Neural progenitor cell (in vitro differentiated cells): ENCODE results near the gene HHATL. TPM values are rescaled to one million over a fixed set of nuclear protein-coding genes. Genes with fewer than 3 reads are reported as not detected.

Source experiments
- DNase-seq: peaks from one replicate; pipeline ENCODE4 v3.0.0-alpha.2; 2016; ENCODE audit warnings: low spot score
- H2AFZ ChIP-seq: fragments of 200-600 bp; sonication (generic); replicated peaks from 2 replicates; pipeline ENCODE4 v1.6.1; 2016; ENCODE audit warnings: antibody characterized with exemption
- H3F3A ChIP-seq: fragments of 200-600 bp; sonication (generic); 2 replicates; pipeline ENCODE4 v1.6.1; 2016; ENCODE audit warnings: antibody characterized with exemption, low read depth
- H3K27ac ChIP-seq: fragments of 200-600 bp; sonication (generic); 2 replicates; pipeline ENCODE4 v1.5.1; 2016; ENCODE audit warnings: mild to moderate bottlenecking
- H3K27me3 ChIP-seq: fragments of 200-600 bp; sonication (generic); 2 replicates; pipeline ENCODE4 v1.6.1; 2016; ENCODE audit warnings: mild to moderate bottlenecking, moderate library complexity
- H3K36me3 ChIP-seq: fragments of 200-600 bp; sonication (generic); 2 replicates; pipeline ENCODE4 v1.5.1; 2016
- H3K4me1 ChIP-seq: fragments of 200-600 bp; sonication (generic); 2 replicates; pipeline ENCODE4 v1.6.1; 2016; ENCODE audit warnings: mixed run types
- H3K4me2 ChIP-seq: fragments of 200-600 bp; sonication (generic); 2 replicates; pipeline ENCODE4 v1.6.1; 2016
- H3K4me3 ChIP-seq: fragments of 200-600 bp; sonication (generic); 2 replicates; pipeline ENCODE4 v1.5.1; 2016
- H3K79me2 ChIP-seq: fragments of 200-600 bp; sonication (generic); 2 replicates; pipeline ENCODE4 v1.6.1; 2016; ENCODE audit warnings: low read depth
- H3K9ac ChIP-seq: fragments of 200-600 bp; sonication (generic); 2 replicates; pipeline ENCODE4 v1.6.1; 2016
- H3K9me3 ChIP-seq: fragments of 200-600 bp; sonication (generic); 2 replicates; pipeline ENCODE4 v1.5.1; 2016; ENCODE audit warnings: low read depth
- H4K20me1 ChIP-seq: fragments of 200-600 bp; sonication (generic); 2 replicates; pipeline ENCODE4 v1.6.1; 2016; ENCODE audit warnings: low read depth
- H3K27ac Mint-ChIP-seq: 3 replicates; pipeline ENCODE4 v1.8.0; 2021; ENCODE audit warnings: mixed read lengths
- H3K27me3 Mint-ChIP-seq: 2 replicates; pipeline ENCODE4 v1.8.0; 2022; ENCODE audit warnings: low read depth, mild to moderate bottlenecking, inconsistent platforms, moderate library complexity, mixed read lengths; ENCODE audit not compliant: insufficient read depth
- H3K36me3 Mint-ChIP-seq: 3 replicates; pipeline ENCODE4 v1.8.0; 2021; ENCODE audit warnings: mixed read lengths
- H3K4me1 Mint-ChIP-seq: 3 replicates; pipeline ENCODE4 v1.8.0; 2021; ENCODE audit warnings: mixed read lengths
- H3K4me3 Mint-ChIP-seq: 3 replicates; pipeline ENCODE4 v1.8.0; 2021; ENCODE audit warnings: mild to moderate bottlenecking, moderate library complexity, mixed read lengths
- H3K9me3 Mint-ChIP-seq: 3 replicates; pipeline ENCODE4 v1.8.0; 2020; ENCODE audit warnings: mixed read lengths
- EZH2 ChIP-seq: fragments of 200-600 bp; sonication (generic); IDR thresholded peaks from 2 replicates; pipeline ENCODE4 v1.6.1; 2017; ENCODE audit warnings: antibody characterized with exemption, mild to moderate bottlenecking, moderate library complexity
- EZH2phosphoT487 ChIP-seq: fragments of 200-600 bp; sonication (generic); IDR thresholded peaks from 2 replicates; pipeline ENCODE4 v1.6.1; 2017; ENCODE audit warnings: antibody characterized with exemption
- total RNA-seq: library from RNA; depleted of rRNA; stranded (reverse); fragments of >200 nt; gene quantifications from 2 replicates; pipeline ENCODE4 v1.2.3, GENCODE V29; 2015; ENCODE audit warnings: low replicate concordance
- TF ChIP-seq, protein P1 (sequence below): fragments of 200-600 bp; sonication (generic); IDR thresholded peaks from 2 replicates; pipeline ENCODE4 v1.5.1; 2017; ENCODE audit warnings: antibody characterized with exemption, mild to moderate bottlenecking

The HHATL gene
- total RNA-seq, 1 donor from 2014 or later = not detected

DNA sequence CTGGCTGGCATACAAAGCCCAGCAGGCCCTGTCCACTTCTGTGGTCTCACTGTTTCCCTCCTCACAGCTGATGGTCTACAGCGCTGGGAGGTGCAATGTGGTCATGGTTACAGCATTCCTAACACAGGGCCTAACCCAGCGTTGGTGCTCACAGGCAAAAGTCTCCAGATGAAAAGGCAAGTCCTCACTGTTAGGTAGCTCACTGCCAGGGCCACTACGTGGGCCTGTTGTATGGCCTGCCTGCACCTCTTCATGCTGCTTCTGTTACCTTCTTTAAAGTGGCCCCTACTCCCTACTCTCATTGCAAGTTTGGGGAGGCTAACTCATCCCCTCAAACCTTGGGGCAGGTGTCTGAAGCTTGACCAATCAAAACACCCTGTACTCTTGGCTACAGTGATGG, 39.2 kb upstream of the HHATL start:
- Mint-ChIP-seq H3K27ac (no peak overlapping the region), H3K4me3 (no peak overlapping the region), H3K27me3 (peaks cover 2% of the 10 kb centered on the region), H3K4me1 (peaks cover 6% of the 10 kb centered on the region), H3K9me3 (peaks cover 3% of the 10 kb centered on the region), H3K36me3 (no peaks in the 10 kb centered on the region)
- H3K27me3 ChIP-seq = no peaks in the 10 kb centered on the region
- H3K9ac ChIP-seq = no peak overlapping the region
- H3K27ac ChIP-seq = no peak overlapping the region
- H3K36me3 ChIP-seq = no peaks in the 10 kb centered on the region
- H3K4me1 ChIP-seq = peaks cover 8% of the 10 kb centered on the region
- H3F3A ChIP-seq = peaks cover 4% of the 10 kb centered on the region
- TF ChIP-seq EZH2 = no peak
- no peak for TF ChIP-seq EZH2phosphoT487
- TF ChIP-seq, protein P1, sequence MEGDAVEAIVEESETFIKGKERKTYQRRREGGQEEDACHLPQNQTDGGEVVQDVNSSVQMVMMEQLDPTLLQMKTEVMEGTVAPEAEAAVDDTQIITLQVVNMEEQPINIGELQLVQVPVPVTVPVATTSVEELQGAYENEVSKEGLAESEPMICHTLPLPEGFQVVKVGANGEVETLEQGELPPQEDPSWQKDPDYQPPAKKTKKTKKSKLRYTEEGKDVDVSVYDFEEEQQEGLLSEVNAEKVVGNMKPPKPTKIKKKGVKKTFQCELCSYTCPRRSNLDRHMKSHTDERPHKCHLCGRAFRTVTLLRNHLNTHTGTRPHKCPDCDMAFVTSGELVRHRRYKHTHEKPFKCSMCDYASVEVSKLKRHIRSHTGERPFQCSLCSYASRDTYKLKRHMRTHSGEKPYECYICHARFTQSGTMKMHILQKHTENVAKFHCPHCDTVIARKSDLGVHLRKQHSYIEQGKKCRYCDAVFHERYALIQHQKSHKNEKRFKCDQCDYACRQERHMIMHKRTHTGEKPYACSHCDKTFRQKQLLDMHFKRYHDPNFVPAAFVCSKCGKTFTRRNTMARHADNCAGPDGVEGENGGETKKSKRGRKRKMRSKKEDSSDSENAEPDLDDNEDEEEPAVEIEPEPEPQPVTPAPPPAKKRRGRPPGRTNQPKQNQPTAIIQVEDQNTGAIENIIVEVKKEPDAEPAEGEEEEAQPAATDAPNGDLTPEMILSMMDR = no peak
- H3K4me3 ChIP-seq = no peak overlapping the region
- H2AFZ ChIP-seq = no peak overlapping the region
- H3K9me3 ChIP-seq = no peaks in the 10 kb centered on the region
- H3K79me2 ChIP-seq = no peaks in the 10 kb centered on the region
- no peaks in the 10 kb centered on the region for H4K20me1 ChIP-seq
- no peak for DNase-seq
- H3K4me2 ChIP-seq = no peak overlapping the region

DNA sequence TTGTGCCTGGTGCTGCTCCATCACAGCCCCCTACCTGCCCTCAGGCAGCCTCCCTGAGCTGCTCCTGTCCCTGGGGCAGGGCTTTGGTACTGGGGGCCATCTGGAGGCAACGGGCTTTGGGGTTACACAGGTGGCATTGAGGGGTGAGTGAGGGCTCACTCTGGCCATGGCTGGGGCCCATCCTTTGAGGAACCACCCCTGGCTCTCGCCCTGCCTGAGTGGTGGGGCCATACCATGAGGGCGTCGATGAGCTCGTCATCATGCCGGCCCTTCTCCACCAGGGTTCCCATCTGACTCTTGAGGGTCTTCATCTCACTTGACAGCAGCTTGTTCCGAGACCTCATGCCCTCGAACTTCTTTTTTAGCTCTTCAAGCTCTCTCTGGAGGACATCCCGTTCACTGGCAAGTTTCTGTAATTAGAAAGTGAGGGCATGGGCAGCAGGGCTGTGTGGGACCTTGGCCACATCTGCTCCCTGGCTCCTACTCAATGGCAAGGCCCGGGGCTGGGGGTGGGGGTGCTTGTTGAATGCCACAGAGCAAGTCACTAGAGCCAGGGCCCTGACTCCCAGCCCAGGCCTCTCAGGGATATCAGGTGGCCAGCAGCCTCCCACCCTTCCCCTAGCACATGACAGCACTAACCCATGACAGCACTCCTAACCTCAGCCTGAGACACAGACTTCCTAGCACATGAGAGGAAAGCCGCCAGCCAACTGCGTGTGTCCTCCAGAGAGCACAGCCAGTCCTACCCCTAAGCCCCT, 37.0 kb upstream of the HHATL start:
- no peaks in the 10 kb centered on the region for H3K36me3 ChIP-seq
- H3K27me3 Mint-ChIP-seq = peaks cover 2% of the 10 kb centered on the region
- DNase-seq = no peak
- no peaks in the 10 kb centered on the region for H3K9me3 ChIP-seq
- H3K27me3 ChIP-seq = no peaks in the 10 kb centered on the region
- no peaks in the 10 kb centered on the region for H3K36me3 Mint-ChIP-seq
- H3K79me2 ChIP-seq = no peaks in the 10 kb centered on the region
- no peaks in the 10 kb centered on the region for H3K4me1 Mint-ChIP-seq
- no peak overlapping the region for H3K4me3 ChIP-seq
- no peaks in the 10 kb centered on the region for H3K4me1 ChIP-seq
- peaks cover 4% of the 10 kb centered on the region for H3F3A ChIP-seq
- TF ChIP-seq EZH2 (no peak), EZH2phosphoT487 (no peak)
- TF ChIP-seq, protein P1 = no peak
- H2AFZ ChIP-seq = no peak overlapping the region
- H3K27ac Mint-ChIP-seq = no peak overlapping the region
- no peak overlapping the region for H3K4me3 Mint-ChIP-seq
- peaks cover 3% of the 10 kb centered on the region for H3K9me3 Mint-ChIP-seq
- no peak overlapping the region for H3K9ac ChIP-seq
- H4K20me1 ChIP-seq = no peaks in the 10 kb centered on the region
- no peak overlapping the region for H3K27ac ChIP-seq
- no peak overlapping the region for H3K4me2 ChIP-seq

DNA sequence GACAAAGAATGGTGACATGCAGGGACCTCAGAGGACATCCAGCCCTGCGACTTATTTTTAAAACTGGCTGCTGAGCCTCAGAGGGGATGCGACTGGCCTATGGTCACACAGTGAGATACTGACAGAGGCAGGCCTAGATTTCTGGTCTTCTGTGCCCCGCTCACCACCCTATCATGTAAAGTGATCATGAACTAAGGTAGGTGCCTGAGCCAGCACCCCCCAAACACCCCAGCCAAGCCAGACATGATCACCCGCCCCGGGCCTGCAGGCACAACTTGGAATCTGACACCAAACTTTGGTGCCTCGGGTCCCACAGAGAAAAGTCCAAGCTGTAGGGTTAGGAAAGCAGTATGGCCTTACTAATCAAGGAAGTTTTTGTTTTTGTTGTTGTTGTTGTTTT, 33.9 kb upstream of the HHATL start:
- H3K9ac ChIP-seq = no peak overlapping the region
- no peak for TF ChIP-seq EZH2phosphoT487
- TF ChIP-seq, protein P1 = no peak
- H3K79me2 ChIP-seq = no peaks in the 10 kb centered on the region
- H2AFZ ChIP-seq = no peak overlapping the region
- no peak for DNase-seq
- no peaks in the 10 kb centered on the region for H3K27me3 ChIP-seq
- H3F3A ChIP-seq = no peaks in the 10 kb centered on the region
- H3K27ac Mint-ChIP-seq = no peak overlapping the region
- no peak overlapping the region for H3K4me3 Mint-ChIP-seq
- H3K27me3 Mint-ChIP-seq = peaks cover under 1% of the 10 kb centered on the region
- H3K27ac ChIP-seq = no peak overlapping the region
- peaks cover 3% of the 10 kb centered on the region for H3K9me3 Mint-ChIP-seq
- no peak overlapping the region for H3K4me2 ChIP-seq
- H4K20me1 ChIP-seq = no peaks in the 10 kb centered on the region
- no peaks in the 10 kb centered on the region for H3K36me3 ChIP-seq
- H3K9me3 ChIP-seq = no peaks in the 10 kb centered on the region
- H3K4me1 ChIP-seq = peaks cover 18% of the 10 kb centered on the region
- H3K4me1 Mint-ChIP-seq = peaks cover 16% of the 10 kb centered on the region
- H3K4me3 ChIP-seq = no peak overlapping the region
- no peaks in the 10 kb centered on the region for H3K36me3 Mint-ChIP-seq
